C4-2B (cell line): Measurements from ENCODE around the gene IL18.
"Not testable (repeated sequence)": the region's sequence is repeated elsewhere in the genome, so short reads cannot be mapped to it uniquely, and the experiment has no call there.

Source experiments
- H3K27ac ChIP-seq: fragments of 450-650 bp; 2 replicates; pipeline ENCODE4 v1.5.1; 2017
- CTCF ChIP-seq: fragments of 450-650 bp; conservative IDR thresholded peaks from 2 replicates; pipeline ENCODE4 v1.5.1; 2017; ENCODE audit warnings: mild to moderate bottlenecking
- ZFX ChIP-seq: fragments of 450-650 bp; IDR thresholded peaks from 2 replicates; pipeline ENCODE4 v1.6.1; 2017

Gene IL18

DNA sequence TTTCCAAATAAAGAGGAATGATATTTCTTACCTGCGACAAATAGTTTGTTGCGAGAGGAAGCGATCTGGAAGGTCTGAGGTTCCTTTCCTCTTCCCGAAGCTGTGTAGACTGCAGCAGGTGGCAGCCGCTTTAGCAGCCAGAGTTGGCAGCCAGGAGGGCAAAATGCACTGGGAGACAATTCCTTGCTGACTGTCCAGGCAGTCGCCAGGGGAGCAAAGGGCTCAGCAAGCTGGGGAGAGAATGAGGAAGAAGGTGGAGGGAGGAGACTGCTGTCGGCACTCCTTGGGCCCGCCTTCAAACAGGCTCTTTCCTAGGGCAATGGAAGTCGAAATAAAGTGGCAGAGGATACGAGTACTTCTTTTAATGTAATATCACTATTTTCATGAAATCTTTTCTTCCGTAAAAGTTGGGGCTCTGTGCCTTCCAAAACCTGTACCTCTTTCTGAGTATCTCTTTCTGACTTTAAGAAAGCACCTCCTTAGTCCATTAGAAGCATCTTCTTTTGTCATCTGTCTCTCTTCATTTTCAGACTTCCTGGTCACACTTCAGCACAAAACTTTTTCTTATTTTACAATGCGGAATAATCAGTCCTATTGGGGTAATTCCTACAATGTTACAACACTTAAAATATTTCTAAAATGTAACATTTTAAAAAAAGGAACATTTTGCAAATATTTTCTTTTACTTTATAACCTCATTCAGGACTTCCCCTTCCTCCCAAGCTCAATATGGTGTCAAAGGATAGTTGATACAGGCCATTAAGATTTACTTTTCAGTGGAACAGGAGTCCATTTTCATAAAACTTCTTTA, at the start of gene IL18:
TSS of gene IL18 (minus strand) at position 220 of the 811 bp plus-strand sequence. CDS start 9,041 bp downstream, outside the sequence.
- TF ChIP-seq CTCF, result no peak
- no peak for TF ChIP-seq ZFX
- H3K27ac ChIP-seq, result no peak within 1 kb of the TSS

DNA sequence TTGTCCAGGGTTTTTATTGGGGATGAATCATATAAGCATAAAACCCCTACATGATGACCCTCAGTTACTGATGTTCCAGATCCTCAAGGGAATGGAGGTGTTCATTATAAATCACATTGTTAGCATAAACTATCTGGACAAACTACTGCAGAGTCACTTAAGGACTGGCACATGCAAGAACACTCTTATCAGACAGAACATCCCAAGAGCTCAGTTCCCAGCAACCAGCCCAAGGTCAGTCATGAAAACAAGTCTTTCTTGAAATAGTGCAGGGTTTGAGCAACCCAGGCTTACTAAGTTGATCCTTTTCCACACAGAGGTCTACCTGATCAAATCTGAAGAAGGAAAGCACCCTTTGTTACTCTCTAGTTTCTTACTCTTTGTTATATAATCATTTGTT, 48.8 kb upstream of the IL18 start:
- H3K27ac ChIP-seq, result no peak overlapping the region
- TF ChIP-seq ZFX, result no peak
- TF ChIP-seq CTCF, result no peak

DNA sequence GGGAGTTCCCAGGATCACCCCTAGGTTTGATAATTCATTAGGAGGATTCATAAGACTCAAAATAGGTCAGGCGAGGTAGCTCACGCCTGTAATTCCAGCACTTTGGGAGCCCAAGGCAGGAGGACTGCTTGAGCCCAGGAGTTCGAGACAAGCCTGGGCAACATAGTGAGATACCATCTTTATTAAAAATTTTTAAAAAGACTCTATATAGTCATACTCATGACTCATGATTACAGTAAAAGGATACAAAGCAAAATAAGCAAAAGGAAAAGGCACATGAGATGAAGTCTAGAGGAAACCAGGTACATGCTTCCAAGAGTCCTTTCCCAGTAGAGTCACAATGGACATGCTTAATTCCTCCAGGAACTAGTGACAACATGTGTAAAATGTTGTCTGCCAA, 48.4 kb upstream of the IL18 start:
- TF ChIP-seq CTCF (no peak), ZFX (no peak)
- no peak overlapping the region for H3K27ac ChIP-seq

GRCh38 chr11:112211536-112211935, 47.6 kb upstream of the IL18 start:
- no peak overlapping the region for H3K27ac ChIP-seq
- no peak for TF ChIP-seq CTCF
- no peak for TF ChIP-seq ZFX

GRCh38 chr11:112210890-112211289, 47.0 kb upstream of the IL18 start:
- TF ChIP-seq ZFX, result no peak
- no peak for TF ChIP-seq CTCF
- H3K27ac ChIP-seq, result no peak overlapping the region

- no peak overlapping the region for H3K27ac ChIP-seq
- TF ChIP-seq ZFX (no peak), CTCF (no peak)
Measured at GRCh38 chr11:112206071-112206470, 42.2 kb upstream of the IL18 start.

DNA sequence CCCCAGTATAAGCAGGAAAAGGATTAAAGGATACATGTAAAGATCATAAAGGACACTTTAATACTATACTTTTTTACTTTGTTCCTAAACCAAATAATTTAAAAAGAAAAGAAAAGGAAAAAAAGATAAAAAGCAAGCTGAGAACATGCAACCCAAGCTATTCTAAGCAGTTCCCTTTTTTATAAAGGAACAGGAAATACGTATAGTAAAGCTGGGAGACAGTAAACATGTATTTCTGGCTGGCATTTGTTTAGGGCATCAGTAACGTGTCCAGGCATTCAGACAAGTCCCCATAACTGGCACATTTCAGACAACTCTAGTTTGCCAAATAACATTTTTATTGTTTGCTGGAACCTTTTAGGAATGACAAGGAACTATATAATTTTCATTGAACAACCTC, 36.4 kb upstream of the IL18 start:
- H3K27ac ChIP-seq, result no peak overlapping the region
- TF ChIP-seq ZFX (no peak), CTCF (no peak)

DNA sequence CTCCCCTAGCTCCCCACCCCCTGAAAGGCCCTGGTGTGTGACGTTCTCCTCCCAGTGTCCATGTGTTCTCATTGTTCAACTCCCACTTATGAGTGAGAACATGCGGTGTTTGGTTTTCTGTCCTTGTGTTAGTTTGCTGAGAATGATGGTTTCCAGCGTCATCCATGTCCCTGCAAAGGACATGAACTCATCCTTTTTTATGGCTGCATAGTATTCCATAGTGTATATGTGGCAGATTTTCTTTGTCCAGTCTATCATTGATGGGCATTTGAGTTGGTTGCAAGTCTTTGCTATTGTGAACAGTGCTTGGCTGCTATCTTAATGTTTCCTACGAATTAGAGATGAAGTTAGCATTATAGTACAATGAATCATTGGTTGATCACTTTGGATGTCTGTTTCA, 35.2 kb upstream of the IL18 start:
- not testable (repeated sequence) for H3K27ac ChIP-seq
